KMS-11 (cell line): ENCODE results near the gene DYNLL2.

ENCODE experiments used
- H2AFZ ChIP-seq: fragments of 200-600 bp; sonication (generic); 2 replicates; pipeline ENCODE4 v1.6.1; 2016; ENCODE audit warnings: antibody characterized with exemption, mixed run types, low read depth
- H3K27ac ChIP-seq: fragments of 200-600 bp; sonication (generic); 2 replicates; pipeline ENCODE4 v1.6.1; 2016; ENCODE audit warnings: mild to moderate bottlenecking, mixed run types
- H3K27me3 ChIP-seq: fragments of 200-600 bp; sonication (generic); 2 replicates; pipeline ENCODE4 v1.6.1; 2017; ENCODE audit warnings: mild to moderate bottlenecking, low read depth, mixed run types, moderate library complexity; ENCODE audit not compliant: insufficient read depth
- H3K36me3 ChIP-seq: fragments of 200-600 bp; sonication (generic); 2 replicates; pipeline ENCODE4 v1.6.1; 2017; ENCODE audit warnings: mild to moderate bottlenecking, mixed run types; ENCODE audit not compliant: insufficient read depth
- H3K4me1 ChIP-seq: fragments of 200-600 bp; sonication (generic); 2 replicates; pipeline ENCODE4 v1.6.1; 2016; ENCODE audit warnings: mild to moderate bottlenecking, low read depth, mixed run types; ENCODE audit not compliant: poor library complexity, severe bottlenecking
- H3K4me2 ChIP-seq: fragments of 200-600 bp; sonication (generic); 2 replicates; pipeline ENCODE4 v1.7.0; 2016; ENCODE audit warnings: mild to moderate bottlenecking, mixed run types
- H3K4me3 ChIP-seq: fragments of 200-600 bp; sonication (generic); IDR thresholded peaks from 2 replicates; pipeline ENCODE4 v1.6.1; 2017; ENCODE audit warnings: low read depth, low read length, mixed read lengths; ENCODE audit not compliant: insufficient read depth
- H3K79me2 ChIP-seq: fragments of 200-600 bp; sonication (generic); 2 replicates; pipeline ENCODE4 v1.6.1; 2016; ENCODE audit warnings: low read depth, mixed run types; ENCODE audit not compliant: insufficient read depth
- H3K9ac ChIP-seq: fragments of 200-600 bp; sonication (generic); 2 replicates; pipeline ENCODE4 v1.6.1; 2016; ENCODE audit warnings: mild to moderate bottlenecking, mixed run types
- H4K20me1 ChIP-seq: fragments of 200-600 bp; sonication (generic); 2 replicates; pipeline ENCODE4 v1.6.1; 2016; ENCODE audit warnings: mild to moderate bottlenecking, mixed run types; ENCODE audit not compliant: insufficient read depth
- TF ChIP-seq, protein P1 (sequence below): fragments of 200-600 bp; sonication (generic); conservative IDR thresholded peaks from 2 replicates; pipeline ENCODE4 v1.6.1; 2017; ENCODE audit warnings: low read depth, mild to moderate bottlenecking, antibody characterized with exemption, low read length, moderate library complexity, mixed read lengths

DYNLL2 gene

DNA sequence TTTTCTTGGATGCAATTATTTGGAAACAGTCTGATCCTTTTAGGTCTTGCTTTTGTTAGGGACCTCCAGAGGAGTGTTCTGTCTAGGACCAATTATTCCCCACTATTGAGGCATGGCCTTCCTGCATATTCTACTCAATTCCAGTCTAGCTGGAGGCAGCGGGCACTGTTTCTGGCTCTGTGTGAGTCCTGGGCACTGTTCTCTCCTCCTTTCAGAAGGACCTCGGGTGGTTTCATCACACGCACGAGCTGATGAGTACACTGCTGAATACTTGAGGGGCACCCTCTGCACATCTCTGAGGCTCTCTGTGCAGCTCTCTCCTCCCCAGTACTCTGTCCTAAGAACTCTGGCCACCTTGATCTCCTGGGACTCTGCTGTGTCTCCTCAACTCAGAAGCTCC, 30.7 kb downstream of the DYNLL2 start:
- no peaks in the 10 kb centered on the region for H4K20me1 ChIP-seq
- H3K27me3 ChIP-seq, result no peaks in the 10 kb centered on the region; the same call in 1 of the 2 replicates
- no peaks in the 10 kb centered on the region for H3K79me2 ChIP-seq
- H3K4me3 ChIP-seq, result no peak overlapping the region
- TF ChIP-seq, protein P1, sequence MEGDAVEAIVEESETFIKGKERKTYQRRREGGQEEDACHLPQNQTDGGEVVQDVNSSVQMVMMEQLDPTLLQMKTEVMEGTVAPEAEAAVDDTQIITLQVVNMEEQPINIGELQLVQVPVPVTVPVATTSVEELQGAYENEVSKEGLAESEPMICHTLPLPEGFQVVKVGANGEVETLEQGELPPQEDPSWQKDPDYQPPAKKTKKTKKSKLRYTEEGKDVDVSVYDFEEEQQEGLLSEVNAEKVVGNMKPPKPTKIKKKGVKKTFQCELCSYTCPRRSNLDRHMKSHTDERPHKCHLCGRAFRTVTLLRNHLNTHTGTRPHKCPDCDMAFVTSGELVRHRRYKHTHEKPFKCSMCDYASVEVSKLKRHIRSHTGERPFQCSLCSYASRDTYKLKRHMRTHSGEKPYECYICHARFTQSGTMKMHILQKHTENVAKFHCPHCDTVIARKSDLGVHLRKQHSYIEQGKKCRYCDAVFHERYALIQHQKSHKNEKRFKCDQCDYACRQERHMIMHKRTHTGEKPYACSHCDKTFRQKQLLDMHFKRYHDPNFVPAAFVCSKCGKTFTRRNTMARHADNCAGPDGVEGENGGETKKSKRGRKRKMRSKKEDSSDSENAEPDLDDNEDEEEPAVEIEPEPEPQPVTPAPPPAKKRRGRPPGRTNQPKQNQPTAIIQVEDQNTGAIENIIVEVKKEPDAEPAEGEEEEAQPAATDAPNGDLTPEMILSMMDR, result no peak
- no peaks in the 10 kb centered on the region for H3K4me1 ChIP-seq
- H3K27ac ChIP-seq, result no peak overlapping the region
- no peak overlapping the region for H3K9ac ChIP-seq
- no peaks in the 10 kb centered on the region for H3K36me3 ChIP-seq
- H3K4me2 ChIP-seq, result no peak overlapping the region
- no peak overlapping the region for H2AFZ ChIP-seq

DNA sequence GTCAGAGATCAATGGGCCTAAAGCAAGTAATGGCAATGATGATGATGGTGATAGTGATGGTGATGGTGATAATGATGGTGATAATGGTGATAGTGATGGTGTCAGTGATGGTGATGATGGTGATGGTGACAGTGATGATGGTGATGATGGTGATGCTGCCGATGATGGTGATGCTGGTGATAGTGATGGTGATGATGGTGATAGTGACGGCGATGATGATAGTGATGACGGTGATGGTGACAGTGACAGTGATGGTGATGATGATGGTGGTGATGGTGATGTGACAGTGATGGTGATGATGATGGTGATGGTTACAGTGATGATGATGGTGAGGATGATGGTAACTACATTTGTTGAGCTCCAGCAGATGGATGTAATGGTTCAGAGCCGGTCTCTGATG, 34.2 kb downstream of the DYNLL2 start:
- Histone ChIP-seq H3K9ac (no peak overlapping the region), H3K4me3 (no peak overlapping the region), H3K79me2 (no peaks in the 10 kb centered on the region), H3K27ac (no peak overlapping the region), H3K4me2 (no peak overlapping the region), H3K36me3 (no peaks in the 10 kb centered on the region), H3K27me3 (no peaks in the 10 kb centered on the region; the same call in 1 of the 2 replicates), H2AFZ (no peak overlapping the region), H3K4me1 (peaks cover 3% of the 10 kb centered on the region), H4K20me1 (no peaks in the 10 kb centered on the region)
- TF ChIP-seq, protein P1, result no peak

DNA sequence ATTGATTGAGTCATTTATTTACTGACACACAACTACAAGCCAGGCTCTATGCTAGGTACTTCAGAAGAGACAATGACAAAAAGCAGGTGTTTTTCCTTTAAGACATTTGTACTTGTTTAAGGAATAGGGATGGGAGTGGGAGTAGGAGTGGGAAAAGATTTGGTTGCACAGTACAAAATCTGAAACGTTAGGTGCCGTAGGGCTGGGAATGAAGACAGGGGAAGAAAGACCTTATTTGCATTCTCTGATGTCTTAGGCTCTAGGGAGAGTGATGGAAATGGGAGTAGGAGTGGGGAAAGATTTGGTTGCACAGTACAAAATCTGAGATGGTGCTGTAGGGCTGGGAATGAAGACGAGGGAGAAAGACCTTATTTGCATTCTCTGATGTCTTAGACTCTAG, 36.3 kb downstream of the DYNLL2 start:
- no peak overlapping the region for H3K4me2 ChIP-seq
- no peaks in the 10 kb centered on the region; the same call in 1 of the 2 replicates for H3K27me3 ChIP-seq
- no peaks in the 10 kb centered on the region for H4K20me1 ChIP-seq

DNA sequence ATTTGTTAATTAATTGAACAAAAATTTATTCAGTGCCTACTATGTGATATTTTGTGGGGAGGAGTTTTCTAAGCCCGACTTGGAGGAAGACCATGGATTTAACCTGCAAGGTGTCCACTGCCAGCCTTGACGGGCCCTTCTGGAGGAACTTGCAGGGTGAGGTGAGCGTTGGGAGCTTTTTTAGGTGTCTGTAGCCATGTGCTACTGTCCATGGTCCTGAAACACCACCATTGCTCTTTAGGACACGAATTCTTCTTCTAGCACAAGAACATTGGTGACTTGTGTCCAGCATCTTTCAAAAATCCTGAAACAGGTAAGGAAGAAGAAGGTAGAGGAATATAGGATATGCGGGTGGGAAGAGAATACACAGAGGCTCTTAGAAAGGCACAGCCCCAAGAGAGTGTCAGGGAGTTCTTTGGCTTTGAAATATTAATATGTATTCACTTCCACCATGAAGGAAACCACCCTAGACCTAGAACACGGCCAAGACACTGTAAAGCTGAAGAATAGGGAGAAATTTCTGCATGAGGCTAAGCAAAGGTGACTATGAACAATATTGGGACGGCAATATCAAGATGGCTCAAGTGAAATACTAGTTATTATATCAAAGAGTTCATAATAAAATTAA, 37.1 kb downstream of the DYNLL2 start:
- TF ChIP-seq, protein P1, result no peak
- Histone ChIP-seq H3K4me1 (peaks cover 3% of the 10 kb centered on the region), H3K36me3 (no peaks in the 10 kb centered on the region), H4K20me1 (no peaks in the 10 kb centered on the region), H3K27ac (no peak overlapping the region), H3K27me3 (no peaks in the 10 kb centered on the region; the same call in 1 of the 2 replicates), H3K9ac (no peak overlapping the region), H2AFZ (no peak overlapping the region), H3K4me2 (no peak overlapping the region), H3K79me2 (no peaks in the 10 kb centered on the region), H3K4me3 (no peak overlapping the region)

More for the DNA sequence above, 36.3 kb downstream of the DYNLL2 start:
- Histone ChIP-seq H3K4me3 (no peak overlapping the region), H3K27ac (no peak overlapping the region), H3K79me2 (no peaks in the 10 kb centered on the region), H3K36me3 (no peaks in the 10 kb centered on the region), H2AFZ (no peak overlapping the region), H3K4me1 (peaks cover 3% of the 10 kb centered on the region), H3K9ac (no peak overlapping the region)
- TF ChIP-seq, protein P1, result no peak
